ENCODE data around the gene ADCYAP1R1.

Gene ADCYAP1R1

DNA sequence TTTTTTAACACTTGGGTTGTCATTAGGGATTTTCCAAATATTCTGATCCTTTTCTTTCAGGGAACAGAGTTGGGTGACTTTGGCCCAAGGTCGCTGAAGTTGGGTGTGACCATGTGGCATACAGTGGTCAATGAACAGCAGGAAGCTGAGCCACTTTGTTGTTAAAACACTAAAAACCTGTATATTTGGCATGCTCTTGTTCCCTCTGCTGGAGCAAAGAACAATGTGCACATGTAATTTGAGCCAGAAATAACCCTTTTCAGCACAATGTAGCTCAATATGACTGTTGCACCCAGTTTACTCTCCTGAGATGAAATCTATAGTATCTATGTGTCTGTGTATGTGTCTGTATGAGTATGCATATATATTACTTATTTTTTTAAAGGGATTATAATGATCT is 74.9 kb downstream of the ADCYAP1R1 start:
- no peaks in the 10 kb centered on the region for H3K4me1 ChIP-seq (ENCODE audit: insufficient read depth, low read length, poor library complexity, severe bottlenecking)
- H3K27me3 ChIP-seq (ENCODE audit: insufficient read depth, low read length, poor library complexity, severe bottlenecking) = no peaks in the 10 kb centered on the region
- H3K9me2 ChIP-seq (replicated peaks; ENCODE audit: low read depth, low read length) = no peaks in the 10 kb centered on the region
- no peaks in the 10 kb centered on the region for H3K9me3 ChIP-seq (ENCODE audit: insufficient read depth, low read depth, low read length)
- H3K79me2 ChIP-seq (ENCODE audit: insufficient read depth, low read length) = no peaks in the 10 kb centered on the region
- H3K4me2 ChIP-seq (ENCODE audit: low read depth, low read length, poor library complexity, severe bottlenecking) = no peak overlapping the region
- TF ChIP-seq, protein P1, sequence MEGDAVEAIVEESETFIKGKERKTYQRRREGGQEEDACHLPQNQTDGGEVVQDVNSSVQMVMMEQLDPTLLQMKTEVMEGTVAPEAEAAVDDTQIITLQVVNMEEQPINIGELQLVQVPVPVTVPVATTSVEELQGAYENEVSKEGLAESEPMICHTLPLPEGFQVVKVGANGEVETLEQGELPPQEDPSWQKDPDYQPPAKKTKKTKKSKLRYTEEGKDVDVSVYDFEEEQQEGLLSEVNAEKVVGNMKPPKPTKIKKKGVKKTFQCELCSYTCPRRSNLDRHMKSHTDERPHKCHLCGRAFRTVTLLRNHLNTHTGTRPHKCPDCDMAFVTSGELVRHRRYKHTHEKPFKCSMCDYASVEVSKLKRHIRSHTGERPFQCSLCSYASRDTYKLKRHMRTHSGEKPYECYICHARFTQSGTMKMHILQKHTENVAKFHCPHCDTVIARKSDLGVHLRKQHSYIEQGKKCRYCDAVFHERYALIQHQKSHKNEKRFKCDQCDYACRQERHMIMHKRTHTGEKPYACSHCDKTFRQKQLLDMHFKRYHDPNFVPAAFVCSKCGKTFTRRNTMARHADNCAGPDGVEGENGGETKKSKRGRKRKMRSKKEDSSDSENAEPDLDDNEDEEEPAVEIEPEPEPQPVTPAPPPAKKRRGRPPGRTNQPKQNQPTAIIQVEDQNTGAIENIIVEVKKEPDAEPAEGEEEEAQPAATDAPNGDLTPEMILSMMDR (conservative IDR thresholded peaks at IDR 0.05; ENCODE audit: low read length) = peak; percentile 29; the same call in 1 of the 2 replicates
- no peak for TF ChIP-seq EZH2phosphoT487 (IDR thresholded peaks at IDR 0.05; ENCODE audit: borderline replicate concordance)
- no peak overlapping the region for H3K9ac ChIP-seq (ENCODE audit: low read depth, low read length, poor library complexity, severe bottlenecking)
- no peak overlapping the region for H2AFZ ChIP-seq (ENCODE audit: low read length)
- no peak overlapping the region for H3K4me3 ChIP-seq (ENCODE audit: low read length, poor library complexity, severe bottlenecking)
- no peaks in the 10 kb centered on the region for H3F3A ChIP-seq (ENCODE audit: low read depth)
- H4K20me1 ChIP-seq (ENCODE audit: insufficient read depth, low read length, poor library complexity, severe bottlenecking) = no peaks in the 10 kb centered on the region
- no peaks in the 10 kb centered on the region for H3K36me3 ChIP-seq (ENCODE audit: insufficient read depth, low read length)

DNA sequence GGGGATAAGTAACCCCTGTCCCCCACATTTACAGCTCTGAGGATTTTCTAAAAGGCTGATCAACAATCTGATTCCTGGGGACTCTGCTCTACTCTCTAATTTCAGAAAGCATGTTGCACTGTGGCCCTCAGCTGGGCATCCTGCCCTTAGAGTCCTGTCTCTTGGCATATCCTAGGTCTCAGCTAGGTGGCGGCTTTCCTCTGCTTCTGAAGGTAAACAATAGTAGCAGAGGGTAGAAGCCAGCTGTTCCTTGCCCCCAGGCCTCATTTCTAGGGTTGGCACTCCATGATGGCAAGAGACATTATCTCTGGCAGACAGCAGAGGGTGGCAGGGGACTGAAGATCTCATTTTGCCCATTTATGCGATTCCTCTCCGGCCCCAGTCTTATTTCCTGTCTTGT is 77.0 kb downstream of the ADCYAP1R1 start:
- no peak overlapping the region for H2AFZ ChIP-seq (ENCODE audit: low read length)
- no peaks in the 10 kb centered on the region for H3K36me3 ChIP-seq (ENCODE audit: insufficient read depth, low read length)
- H3K4me2 ChIP-seq (ENCODE audit: low read depth, low read length, poor library complexity, severe bottlenecking) = no peak overlapping the region
- no peaks in the 10 kb centered on the region for H3K79me2 ChIP-seq (ENCODE audit: insufficient read depth, low read length)
- H3K4me1 ChIP-seq (ENCODE audit: insufficient read depth, low read length, poor library complexity, severe bottlenecking) = no peaks in the 10 kb centered on the region
- no peak for TF ChIP-seq EZH2phosphoT487 (IDR thresholded peaks at IDR 0.05; ENCODE audit: borderline replicate concordance)
- TF ChIP-seq, protein P1 (conservative IDR thresholded peaks at IDR 0.05; ENCODE audit: low read length) = no peak; the same call in 1 of the 2 replicates
- H4K20me1 ChIP-seq (ENCODE audit: insufficient read depth, low read length, poor library complexity, severe bottlenecking) = no peaks in the 10 kb centered on the region
- no peaks in the 10 kb centered on the region for H3F3A ChIP-seq (ENCODE audit: low read depth)
- H3K9ac ChIP-seq (ENCODE audit: low read depth, low read length, poor library complexity, severe bottlenecking) = no peak overlapping the region
- H3K9me2 ChIP-seq (replicated peaks; ENCODE audit: low read depth, low read length) = no peaks in the 10 kb centered on the region
- H3K4me3 ChIP-seq (ENCODE audit: low read length, poor library complexity, severe bottlenecking) = no peak overlapping the region
- no peaks in the 10 kb centered on the region for H3K27me3 ChIP-seq (ENCODE audit: insufficient read depth, low read length, poor library complexity, severe bottlenecking)
- H3K9me3 ChIP-seq (ENCODE audit: insufficient read depth, low read depth, low read length) = no peaks in the 10 kb centered on the region

DNA sequence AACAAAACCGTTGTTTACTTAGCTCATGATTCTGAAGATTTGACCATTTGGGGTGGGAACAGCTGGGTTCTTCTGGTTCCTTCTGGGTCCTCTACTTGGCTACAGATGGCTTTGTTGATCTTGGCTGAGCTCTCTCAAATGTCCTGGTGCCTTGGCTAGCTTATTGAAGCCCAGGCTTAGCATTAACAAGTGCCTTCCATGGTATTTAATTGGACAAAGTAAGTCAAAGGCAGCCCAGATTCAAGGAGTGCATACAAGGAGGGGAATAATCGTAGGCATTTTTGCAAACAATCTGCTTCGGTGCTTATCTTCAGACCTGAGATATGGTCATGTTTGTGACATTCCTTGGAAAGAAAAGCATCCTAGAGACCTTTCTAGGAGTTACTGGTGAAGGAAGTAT is 81.4 kb downstream of the ADCYAP1R1 start:
- Histone ChIP-seq H3K4me1 (ENCODE audit: insufficient read depth, low read length, poor library complexity, severe bottlenecking) (no peaks in the 10 kb centered on the region), H3K9me3 (ENCODE audit: insufficient read depth, low read depth, low read length) (no peaks in the 10 kb centered on the region), H3K36me3 (ENCODE audit: insufficient read depth, low read length) (no peaks in the 10 kb centered on the region), H3K9me2 (replicated peaks; ENCODE audit: low read depth, low read length) (no peaks in the 10 kb centered on the region), H3F3A (ENCODE audit: low read depth) (no peaks in the 10 kb centered on the region), H3K79me2 (ENCODE audit: insufficient read depth, low read length) (no peaks in the 10 kb centered on the region), H3K4me2 (ENCODE audit: low read depth, low read length, poor library complexity, severe bottlenecking) (no peak overlapping the region), H3K27me3 (ENCODE audit: insufficient read depth, low read length, poor library complexity, severe bottlenecking) (no peaks in the 10 kb centered on the region), H4K20me1 (ENCODE audit: insufficient read depth, low read length, poor library complexity, severe bottlenecking) (no peaks in the 10 kb centered on the region), H2AFZ (ENCODE audit: low read length) (no peak overlapping the region), H3K9ac (ENCODE audit: low read depth, low read length, poor library complexity, severe bottlenecking) (no peak overlapping the region), H3K4me3 (ENCODE audit: low read length, poor library complexity, severe bottlenecking) (no peak overlapping the region)
- TF ChIP-seq EZH2phosphoT487 (IDR thresholded peaks at IDR 0.05; ENCODE audit: borderline replicate concordance) = no peak
- TF ChIP-seq, protein P1 (conservative IDR thresholded peaks at IDR 0.05; ENCODE audit: low read length) = no peak
